GM19035 (cell line): ENCODE measurements around the gene HMGXB3.

Experiments
- ATAC-seq: cut with Tn5 transposase; IDR thresholded peaks from one replicate; pipeline ENCODE4 v1.9.1; 2021; ENCODE audit not compliant: unreplicated experiment

The HMGXB3 gene

DNA sequence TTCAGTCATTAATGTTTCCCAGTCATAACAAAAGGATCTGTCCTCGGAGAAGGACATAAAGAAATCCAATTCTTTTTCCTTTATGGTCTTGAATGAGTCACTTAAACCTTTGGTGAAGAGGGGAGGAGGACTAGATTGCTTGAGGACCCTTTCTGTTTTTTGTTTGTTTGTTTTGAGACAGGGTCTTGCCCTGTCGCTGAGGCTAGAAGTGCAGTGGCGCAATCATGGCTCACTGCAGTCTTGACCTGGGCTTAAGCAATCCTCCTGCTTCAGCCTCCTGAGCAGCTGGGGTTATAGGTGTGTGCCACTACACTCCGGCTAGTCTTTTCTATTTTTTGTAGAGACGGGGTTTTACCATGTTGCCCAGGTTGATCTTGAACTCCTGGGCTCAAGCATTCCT lies 12.4 kb upstream of the HMGXB3 start:
- ATAC-seq = no peak

DNA sequence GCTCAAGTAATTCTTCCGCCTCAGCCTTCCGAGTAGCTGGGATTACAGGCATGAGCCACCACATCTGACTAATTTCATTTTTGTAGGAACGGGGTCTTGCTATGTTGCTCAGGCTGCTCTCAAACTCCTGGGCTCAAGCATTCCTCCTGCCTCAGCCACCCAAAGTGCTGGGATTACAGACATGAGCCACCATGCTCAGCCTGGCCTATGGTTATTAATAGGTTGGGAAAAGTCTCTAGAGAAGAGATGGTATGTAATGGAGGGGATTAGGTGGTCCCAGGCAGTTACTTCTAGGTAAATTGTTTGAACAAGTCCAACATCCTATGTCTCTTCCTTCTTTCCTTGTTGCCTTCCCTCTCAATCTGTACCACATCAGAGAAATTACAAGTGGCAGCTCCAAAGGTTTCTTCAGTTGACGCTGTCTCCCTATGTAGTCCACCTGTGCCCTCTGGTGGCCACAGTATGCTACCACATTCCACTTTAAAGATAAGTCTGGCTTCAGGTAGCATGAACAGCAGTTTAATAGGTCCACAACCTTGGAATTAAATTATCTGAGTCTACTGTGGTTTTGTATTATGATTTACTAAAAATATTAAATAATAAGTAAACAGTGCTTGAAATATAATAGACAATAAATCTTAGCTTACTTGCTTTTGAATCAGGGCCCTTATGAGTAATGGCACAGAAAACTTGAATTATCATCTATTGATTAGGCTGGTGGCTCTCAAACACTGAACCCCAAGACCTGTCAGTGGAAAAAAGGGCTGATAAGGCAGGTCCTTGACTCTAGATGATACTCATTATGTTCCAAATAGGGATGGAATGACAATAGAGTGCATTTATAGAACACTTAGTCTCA lies 9.8 kb upstream of the HMGXB3 start:
- ATAC-seq = no peak

DNA sequence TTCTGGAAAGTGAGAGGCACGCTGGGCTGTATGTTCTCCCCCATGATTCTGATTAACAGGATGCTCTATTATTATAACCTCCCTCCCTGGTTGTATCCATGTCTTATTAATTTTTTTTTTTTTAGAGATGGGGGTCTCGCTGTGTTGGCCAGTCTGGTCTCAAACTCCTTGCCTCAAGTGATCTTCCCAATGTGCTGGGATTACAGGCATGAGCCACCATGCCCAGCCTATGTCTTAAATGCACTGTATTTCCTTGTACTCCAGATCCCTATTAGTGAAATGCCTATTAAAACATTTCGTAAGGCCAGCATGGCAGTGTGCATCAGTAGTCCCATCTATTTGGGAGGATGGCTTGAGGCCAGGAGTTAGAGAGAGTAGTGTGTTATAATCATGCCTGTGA lies 7.1 kb upstream of the HMGXB3 start:
- ATAC-seq = no peak

DNA sequence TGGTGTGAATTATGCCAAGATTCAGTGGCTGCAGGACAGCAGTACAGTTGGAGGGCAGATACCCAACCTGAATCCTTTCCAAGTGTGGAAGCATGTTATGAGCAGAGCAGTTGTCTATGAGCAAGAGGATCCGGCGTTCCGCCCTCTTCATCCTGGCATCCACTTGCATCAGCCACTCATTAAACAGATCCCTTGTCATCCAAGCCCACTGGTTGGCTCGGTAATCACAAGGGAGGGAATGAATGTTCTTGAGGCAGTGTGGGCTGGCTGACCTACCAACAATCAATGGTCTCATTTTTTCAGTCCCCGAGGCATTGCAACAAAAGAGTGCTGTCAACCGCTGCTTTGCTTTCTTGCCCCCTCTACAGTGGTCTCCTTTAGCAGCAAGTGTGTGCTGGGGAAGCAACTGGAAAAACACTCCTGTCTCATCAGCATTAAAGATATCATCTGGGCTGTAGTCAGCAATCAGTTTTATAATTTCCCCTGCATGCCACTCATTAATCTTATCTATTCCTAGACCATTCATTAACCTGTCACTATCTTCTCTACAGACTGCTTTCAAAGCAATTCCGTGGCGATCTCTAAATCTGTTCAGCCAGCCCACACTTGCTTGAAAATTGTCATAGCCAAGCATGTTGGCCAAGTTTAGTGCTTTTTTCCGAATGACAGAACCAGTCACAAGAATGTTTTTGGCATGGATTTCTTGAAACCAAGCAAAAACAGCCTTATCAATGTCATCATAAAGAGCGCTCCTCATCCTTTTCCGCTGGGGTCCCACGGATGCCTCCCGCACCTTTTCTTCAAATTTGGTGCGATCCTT lies 4.9 kb upstream of the HMGXB3 start:
- ATAC-seq = no peak

DNA sequence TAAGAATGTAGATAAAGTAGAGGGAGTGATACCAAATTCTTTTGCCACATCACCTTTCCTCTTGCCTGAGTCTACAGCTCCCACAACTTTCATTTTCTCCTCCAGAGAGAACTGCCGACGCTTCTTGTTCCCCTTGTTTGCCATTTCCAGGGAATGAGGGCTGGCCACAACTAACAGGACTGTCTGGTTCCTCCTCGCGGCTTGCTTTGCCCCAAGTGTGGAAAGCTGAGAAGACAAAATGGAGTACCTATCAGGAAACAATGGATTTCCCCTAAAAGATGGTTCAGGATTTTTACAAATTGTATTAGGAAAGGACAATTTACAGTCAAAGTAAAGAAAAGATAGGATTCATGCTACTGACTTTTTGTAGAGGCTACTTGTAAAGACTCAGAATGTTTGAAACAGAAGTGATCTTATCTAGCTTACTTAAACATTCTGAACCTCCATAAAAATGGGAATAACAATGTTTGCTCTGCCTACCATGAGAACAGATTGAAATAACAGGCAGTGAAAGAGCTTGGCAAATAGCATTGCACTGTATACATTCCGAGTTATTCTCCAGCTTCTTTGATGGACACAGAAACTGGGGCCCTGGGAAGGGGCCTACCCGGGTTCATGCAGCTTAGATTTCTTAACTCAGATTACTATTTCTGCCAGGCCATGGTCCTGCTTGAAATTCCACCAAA lies 4.2 kb upstream of the HMGXB3 start:
- ATAC-seq = no peak

DNA sequence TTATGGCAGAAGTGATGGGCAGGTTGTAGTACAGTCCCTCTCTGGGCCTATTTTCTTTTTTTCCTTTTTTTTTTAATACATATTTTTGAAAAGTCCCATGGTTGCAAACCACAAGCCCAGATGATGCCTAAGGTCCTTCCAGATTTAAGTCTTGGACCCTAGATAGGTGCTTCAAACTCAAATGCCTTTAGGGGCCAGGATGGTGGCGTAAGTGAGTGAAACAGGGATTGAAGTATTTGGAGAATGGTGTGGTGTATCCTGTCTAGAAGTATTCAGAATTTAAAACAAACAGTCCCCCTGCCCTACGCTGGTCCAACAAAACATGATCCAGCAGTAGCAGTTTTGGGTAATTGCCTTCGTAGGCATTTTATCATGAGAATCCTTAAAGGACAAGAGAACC lies 2.3 kb upstream of the HMGXB3 start:
- no peak for ATAC-seq

DNA sequence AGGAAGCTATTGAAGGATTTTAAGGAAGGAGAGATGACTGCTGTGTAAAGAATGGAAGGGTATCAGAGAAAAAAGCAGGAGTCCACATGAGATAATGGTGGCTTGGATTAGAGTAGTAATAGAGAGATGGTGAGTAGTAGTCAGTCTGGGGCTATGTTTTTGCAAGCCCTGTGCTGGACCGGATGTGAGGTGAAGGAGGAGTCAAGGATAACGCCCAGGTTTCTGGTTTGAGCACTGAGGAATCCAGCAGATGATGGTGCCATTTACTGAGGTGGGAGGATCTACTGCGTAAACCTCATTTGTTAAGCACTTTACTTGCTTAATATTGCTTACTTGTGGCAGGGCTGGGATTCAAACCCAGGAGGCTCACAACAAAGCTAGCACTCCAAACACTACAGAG lies 1.2 kb upstream of the HMGXB3 start:
- no peak for ATAC-seq

DNA sequence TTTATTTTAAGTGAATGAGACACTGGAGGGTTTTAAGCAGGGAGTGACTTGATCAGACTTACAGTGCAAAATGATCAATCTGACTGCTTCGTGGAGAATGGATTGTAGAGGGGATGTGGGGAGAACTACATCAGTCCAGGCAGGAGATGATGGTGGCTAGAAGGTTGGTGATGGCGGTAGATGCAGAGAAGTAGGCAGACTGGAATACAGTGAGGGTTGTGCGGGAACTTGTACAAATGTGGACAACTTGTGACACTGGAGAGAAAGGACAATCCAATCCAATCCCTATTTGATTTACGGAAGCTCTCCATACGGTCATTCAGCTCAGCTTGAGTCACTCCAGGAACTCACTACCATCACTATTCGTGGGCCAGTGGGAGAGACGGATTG lies 678 bp upstream of the HMGXB3 start:
- ATAC-seq = no peak

- peak; percentile 25 for ATAC-seq
Observed at GRCh38 chr5:150000990-150001659, 586 bp downstream of the HMGXB3 start.

- peak; percentile 40 for ATAC-seq
Observed at GRCh38 chr5:150001660-150002486, 1.3 kb downstream of the HMGXB3 start.

DNA sequence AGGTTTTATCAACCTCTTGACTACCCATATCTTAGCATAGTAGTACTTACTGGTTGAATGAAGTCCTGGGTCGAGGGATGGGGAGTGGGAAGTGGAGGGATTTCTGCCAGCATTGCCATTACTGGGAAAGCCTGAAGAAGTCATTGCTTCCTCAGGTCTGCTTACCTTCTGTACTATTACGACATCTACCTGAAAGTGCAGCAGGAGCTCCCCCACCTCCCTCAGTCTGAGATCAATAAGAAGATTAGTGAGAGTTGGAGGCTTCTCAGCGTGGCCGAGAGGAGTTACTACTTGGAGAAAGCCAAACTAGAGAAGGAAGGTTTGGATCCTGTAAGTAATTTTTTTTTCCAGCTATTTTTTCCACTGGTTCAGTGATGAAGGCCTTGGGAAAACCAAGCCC lies 5.8 kb downstream of the HMGXB3 start:
- no peak for ATAC-seq

- ATAC-seq = no peak
Observed at GRCh38 chr5:150007050-150007449, 6.5 kb downstream of the HMGXB3 start.

DNA sequence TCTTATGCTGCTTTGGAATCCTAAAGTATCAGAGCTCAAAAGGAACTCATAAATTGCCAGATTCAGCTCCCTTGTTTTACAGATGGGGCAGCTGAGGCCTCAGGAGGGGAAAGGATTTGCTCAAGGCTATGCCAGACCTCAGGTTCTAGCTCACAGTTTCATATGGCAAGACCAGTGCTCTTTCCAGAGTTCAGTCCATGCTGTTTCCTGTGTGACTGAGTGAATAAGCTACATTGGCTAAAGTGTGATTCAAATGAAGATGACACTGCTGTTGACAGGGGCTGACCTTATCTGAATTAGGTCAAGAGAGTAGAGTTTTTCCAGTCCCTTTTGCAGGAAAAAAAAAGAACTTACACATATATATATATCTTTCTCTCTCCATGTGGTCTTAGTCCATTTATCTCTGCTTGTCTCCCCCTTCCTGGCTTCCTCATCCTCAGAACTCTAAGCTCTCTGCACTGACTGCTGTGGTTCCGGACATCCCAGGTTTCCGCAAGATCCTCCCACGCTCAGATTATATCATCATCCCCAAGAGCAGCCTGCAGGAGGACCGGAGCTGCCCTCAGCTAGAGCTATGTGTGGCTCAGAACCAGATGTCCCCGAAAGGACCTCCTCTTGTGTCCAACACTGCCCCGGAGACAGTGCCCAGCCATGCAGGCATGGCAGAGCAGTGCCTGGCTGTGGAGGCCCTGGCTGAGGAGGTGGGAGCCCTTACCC lies 9.3 kb downstream of the HMGXB3 start:
- ATAC-seq = no peak

- no peak for ATAC-seq
Observed at GRCh38 chr5:150013931-150014330, 13.4 kb downstream of the HMGXB3 start.

- no peak for ATAC-seq
Observed at GRCh38 chr5:150014456-150014855, 13.9 kb downstream of the HMGXB3 start.

- no peak for ATAC-seq
Observed at GRCh38 chr5:150015415-150015814, 14.9 kb downstream of the HMGXB3 start.

GRCh38 chr5:150016537-150016936 lies 16.0 kb downstream of the HMGXB3 start:
- no peak for ATAC-seq

DNA sequence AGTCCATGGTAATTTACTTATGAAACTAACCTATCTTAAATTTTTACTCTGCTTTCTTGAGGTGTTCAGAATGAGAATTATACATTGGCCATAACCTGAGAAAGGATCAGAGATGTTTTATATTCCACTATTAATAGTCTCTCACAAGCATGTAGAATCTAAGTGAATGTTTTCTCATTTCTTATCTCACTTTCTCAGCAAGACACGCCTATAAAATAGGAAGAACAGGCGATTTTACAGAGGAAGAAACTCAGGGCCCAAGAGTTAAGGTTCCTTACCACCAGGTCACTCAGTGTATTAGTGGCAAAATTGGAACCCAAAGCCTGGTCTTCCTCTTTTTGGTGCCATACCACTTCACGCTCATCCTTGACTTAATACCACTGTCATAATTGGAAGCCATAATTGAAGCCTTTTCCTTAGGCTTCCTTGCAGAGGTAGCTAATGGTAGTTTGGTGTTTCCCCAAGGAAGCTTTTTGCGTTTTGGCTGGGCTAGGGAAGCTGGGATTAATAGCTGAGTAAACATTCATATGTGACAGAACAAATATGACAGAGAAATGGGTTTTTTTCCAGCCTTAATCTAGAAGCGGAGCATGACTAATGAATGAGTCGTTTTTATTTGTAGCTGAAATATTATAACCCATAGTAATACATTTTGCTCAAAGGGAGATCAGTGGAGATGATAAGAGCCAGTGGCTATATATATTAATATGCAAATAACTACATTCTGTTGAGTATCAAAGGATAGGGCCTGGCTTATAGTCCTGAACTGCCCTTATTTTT lies 16.9 kb downstream of the HMGXB3 start:
- no peak for ATAC-seq

GRCh38 chr5:150020249-150020648 lies 19.7 kb downstream of the HMGXB3 start:
- ATAC-seq = no peak
